Measurements from ENCODE around the gene CRYL1.
A peak's percentile ranks its signal among the peaks of the same experiment; 100 is the strongest.

The CRYL1 gene

GRCh38 chr13:20526664-20527063 is 1.0 kb upstream of the CRYL1 start:
- no peak for DNase-seq

DNA sequence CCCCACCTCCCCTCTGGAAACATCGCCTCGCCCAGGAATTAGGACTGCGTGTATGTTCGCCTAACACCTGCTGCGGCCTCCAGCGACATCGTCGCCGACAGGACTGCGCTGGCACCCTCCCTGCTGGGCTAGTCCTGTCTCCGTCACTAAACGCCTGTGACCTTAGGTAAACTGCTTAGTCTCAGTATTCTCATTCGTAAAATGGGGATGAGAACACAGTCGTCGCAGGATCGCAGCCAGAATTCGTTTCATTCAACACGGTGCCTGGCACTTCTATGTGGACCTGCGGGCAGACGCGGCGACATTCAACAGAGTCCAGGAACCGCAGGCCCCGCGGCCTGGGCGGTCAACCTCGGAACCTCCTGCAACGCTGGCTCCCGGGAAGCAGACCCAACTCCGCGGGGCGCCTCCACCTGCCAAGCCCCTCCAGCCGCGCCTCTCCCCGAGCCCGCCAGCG is 485 bp downstream of the CRYL1 start:
- peak; percentile 8 for DNase-seq

DNA sequence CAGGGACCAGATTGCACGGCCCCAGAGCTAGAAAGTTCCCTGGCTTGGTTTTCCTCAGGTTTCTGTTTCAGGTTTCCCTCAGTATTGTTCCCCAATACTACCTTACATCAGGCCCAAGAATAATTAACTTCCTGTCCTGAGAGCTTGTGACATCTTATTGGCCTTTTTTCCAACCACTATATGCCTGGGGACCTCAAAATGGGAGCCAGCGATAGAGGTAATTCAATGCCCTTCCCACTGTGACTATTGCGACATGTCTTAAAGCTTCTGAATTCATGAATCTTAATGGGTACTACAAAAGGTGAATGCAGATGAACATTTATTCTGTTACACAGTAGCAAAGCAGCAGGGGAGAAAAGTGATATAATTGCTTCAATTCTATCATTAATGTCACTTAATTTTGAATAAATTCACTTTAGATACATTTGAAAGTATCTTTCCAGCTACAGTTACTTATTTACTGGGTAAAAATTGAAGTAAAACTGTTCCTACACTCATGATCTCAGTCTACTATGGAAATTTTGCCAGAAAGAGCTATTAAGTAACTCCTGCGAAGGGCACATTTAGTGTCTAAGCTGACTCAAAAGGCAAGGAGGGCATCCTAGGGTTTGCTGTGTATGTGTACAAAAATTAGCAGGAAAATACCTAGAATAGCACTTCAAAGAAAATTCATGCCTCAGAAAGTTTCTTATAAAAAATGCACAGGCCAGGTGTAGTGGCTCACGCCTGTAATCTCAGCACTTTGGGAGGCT is 4.1 kb downstream of the CRYL1 start:
- DNase-seq, result no peak

DNA sequence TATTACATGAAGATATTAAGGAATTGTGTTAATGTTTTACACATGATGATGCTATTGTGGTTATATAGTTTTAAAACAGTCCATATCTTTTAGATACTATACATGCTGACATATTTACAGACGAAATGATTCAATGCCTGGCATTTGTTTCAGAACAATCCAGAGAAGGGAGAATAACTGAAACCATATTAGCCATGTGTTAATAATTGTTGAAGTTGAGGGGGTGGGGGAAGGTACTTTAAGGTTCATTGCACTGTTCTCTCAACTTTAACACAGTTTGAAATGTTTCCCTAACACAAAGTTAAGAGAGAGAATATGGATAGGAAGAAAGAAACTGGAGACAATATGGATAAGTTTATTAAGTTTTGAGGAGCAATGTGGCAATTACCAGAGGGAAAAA is 5.8 kb downstream of the CRYL1 start:
- no peak for DNase-seq

- no peak for DNase-seq
Measured at GRCh38 chr13:20518660-20519100, 7.0 kb downstream of the CRYL1 start.

DNA sequence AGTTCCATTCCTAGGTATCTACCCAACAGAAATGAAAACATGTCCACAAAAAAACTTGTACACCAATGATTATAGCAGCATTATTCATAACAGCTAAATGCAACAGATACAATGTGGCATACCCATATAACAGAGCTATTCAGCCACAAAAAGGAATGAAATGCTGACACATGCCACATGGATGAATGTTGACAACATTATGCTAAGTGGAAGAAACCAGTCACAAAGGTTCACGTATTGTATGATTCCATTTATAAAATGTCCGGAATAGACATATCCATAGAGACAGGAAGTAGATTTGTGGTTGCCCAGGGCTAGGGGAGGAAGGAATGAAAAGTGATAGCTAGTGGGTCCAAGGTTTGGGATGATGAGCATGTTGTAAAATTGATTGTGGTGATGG is 10.8 kb downstream of the CRYL1 start:
- DNase-seq, result no peak

GRCh38 chr13:20513466-20513995 is 12.1 kb downstream of the CRYL1 start:
- DNase-seq, result no peak

DNA sequence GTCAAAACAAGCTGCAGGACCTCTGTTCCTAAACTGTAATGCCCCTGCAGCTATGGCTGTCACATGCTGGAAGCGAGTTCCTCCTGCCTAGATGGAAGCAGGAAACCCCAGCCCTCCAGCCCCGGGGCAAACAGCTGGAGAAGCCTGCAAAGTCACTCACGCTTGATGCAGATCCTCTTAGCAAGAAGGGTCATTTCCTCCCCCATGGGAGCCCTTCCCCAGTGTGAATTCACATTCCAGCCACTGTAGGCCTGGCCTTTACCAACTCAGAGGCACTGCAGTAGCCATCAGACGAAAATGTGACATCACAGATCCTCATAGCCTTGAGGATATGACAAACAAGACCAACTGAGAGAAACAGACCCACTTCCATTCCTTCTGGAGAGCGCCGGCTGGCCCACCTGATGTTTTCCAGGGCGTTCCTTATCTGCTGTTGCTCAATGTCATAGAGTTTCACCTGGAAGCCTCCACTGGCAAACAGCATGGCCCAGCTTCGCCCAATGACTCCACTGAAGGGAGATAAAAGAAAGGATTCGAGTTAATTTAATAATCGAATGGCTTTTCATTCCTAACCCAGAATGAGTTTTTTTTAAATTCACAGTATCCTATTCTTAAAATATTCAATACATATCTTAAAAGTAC is 13.5 kb downstream of the CRYL1 start:
- no peak for DNase-seq

DNA sequence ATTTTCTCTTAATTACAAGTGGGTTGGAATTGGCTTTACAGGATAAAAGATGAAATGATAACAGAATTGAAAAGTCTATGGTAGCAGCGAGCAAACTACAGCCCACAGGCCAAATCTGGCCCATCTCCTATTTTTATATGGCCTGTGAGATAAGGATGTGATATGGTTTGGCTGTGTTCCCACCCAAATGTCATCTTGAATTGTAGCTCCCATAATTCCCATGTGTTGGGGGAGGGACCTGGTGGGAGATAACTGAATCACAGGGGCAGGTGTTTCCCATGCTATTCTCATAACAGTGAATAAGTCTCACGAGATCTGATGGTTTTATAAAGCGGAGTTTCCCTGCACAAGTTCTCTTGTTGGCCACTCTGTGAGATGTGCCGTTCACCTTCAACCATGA is 19.0 kb downstream of the CRYL1 start:
- DNase-seq, result no peak

GRCh38 chr13:20505405-20506366 is 20.0 kb downstream of the CRYL1 start:
- DNase-seq, result no peak

GRCh38 chr13:20503088-20504083 is 22.3 kb downstream of the CRYL1 start:
- no peak for DNase-seq

DNA sequence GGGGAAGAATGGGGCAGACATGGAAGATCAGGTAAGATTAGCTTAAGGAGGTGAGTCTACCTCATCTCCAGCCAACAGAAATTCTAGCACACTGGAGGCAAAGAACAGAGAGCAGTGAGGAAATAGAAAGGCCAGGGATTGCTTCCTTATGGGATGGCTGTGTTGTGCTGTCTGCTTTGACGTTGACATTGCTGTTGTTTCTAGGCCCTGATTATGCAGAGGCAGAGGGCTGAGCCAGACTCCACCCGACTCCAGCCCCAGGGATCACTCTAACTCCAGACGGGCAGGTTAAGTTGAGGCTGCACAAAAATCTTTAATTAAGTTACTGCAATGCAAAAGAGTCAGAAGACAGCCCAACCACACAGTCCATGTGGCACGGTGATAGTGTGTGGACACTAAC is 24.1 kb downstream of the CRYL1 start:
- DNase-seq, result no peak

DNA sequence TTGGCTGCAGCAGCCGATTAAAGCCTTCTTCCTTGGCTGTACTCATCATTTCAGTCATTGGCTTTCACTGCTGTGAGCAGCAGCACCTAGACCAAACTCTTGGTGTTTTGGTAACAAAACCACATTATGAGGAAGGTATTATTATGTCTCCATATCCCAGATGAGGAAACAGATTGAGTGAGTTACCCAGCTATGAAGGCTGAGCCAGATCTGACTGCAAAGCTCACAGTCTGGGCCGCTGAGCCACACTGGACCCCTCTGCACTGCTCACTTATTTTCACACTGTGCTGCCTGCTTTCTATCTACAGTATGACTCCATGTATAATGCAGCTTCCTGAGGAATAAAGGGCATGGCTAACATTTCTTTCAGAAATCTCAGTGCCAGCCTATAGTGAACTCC is 24.5 kb downstream of the CRYL1 start:
- DNase-seq, result no peak

DNA sequence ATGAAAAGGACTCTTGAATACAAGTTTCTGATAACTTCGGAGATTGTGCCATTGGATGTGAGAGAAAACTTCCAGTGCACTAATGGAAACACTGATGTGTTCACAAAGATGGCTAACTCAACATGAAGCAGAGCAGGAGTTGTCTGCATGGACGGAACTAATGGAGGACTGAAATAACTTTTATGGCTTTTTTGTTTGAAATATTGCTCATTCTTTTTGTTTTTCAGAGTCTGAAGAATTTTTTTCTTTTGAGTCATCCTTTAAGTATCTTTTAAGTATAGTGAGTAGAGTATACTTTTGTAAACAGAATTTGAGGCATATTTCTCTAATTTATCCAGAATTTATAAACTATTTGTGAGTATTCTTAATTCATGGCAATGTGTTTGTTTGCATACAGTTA is 25.7 kb downstream of the CRYL1 start:
- DNase-seq, result no peak

- DNase-seq, result no peak
Measured at GRCh38 chr13:20498659-20499058, 27.0 kb downstream of the CRYL1 start.

- no peak for DNase-seq
Measured at GRCh38 chr13:20498129-20498528, 27.5 kb downstream of the CRYL1 start.

DNA sequence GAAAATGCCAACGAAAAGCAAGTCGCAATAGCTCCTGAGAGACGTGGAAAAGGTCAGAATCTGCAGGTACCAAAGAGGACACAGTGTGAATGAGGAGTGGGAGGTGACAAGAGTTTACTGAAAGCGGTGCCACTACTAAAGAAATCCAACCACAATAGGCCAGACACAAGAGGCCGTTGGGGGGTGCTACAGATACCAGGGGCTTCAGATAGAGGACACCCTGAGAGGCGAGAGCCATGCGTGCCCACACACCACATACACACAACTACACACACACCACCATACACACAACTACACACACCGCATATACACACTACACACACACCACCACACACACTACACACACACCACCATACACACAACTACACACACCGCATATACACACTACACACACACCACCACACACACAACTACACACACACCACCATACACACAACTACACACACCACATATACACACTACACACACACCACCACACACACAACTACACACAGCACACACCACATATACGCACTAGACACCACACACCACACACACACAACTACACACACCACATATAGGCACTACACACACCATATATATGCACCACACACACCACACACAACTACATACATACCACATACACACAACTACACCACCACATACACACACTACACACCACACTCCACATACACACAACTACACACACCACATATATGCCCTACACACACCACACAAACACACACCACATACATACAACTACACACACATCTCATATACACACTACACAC is 28.5 kb downstream of the CRYL1 start:
- DNase-seq, result no peak

GRCh38 chr13:20495087-20496023 is 30.3 kb downstream of the CRYL1 start:
- DNase-seq, result peak; percentile 74

DNA sequence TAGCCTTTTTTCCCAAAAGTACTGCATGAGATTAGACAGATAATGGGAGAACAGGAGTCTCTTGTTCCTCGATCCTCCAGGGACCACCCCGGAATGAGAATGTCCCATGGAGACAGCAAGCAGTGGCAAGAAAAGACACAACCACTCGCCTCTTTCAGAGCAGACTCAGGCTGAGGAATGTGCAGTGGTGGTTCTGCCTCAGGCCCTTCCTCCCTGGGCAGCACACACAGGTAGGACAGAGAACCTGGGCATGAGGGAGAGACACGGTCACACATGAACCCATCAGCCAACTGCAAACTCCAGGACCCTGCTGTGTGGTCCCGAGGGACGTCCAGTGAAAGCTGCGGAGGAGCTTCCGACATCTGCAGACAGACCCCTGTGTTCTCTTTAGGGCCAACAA is 31.0 kb downstream of the CRYL1 start:
- DNase-seq, result no peak

GRCh38 chr13:20492641-20493040 is 33.0 kb downstream of the CRYL1 start:
- peak; percentile 44 for DNase-seq

All from CD4-positive, alpha-beta T cell treated with Interleukin-4 for 4 hours (primary cell).